GM19395 (cell line): ENCODE measurements around the gene CAPZA1.

Experiments used
- ATAC-seq: cut with Tn5 transposase; IDR thresholded peaks from one replicate; pipeline ENCODE4 v1.9.1; 2021; ENCODE audit warnings: mild to moderate bottlenecking, moderate library complexity; ENCODE audit not compliant: unreplicated experiment

CAPZA1 gene

GRCh38 chr1:112675728-112676381 lies 56.2 kb downstream of the CAPZA1 start:
- no peak for ATAC-seq

- ATAC-seq: no peak
Observed at GRCh38 chr1:112676543-112676942, 56.9 kb downstream of the CAPZA1 start.

DNA sequence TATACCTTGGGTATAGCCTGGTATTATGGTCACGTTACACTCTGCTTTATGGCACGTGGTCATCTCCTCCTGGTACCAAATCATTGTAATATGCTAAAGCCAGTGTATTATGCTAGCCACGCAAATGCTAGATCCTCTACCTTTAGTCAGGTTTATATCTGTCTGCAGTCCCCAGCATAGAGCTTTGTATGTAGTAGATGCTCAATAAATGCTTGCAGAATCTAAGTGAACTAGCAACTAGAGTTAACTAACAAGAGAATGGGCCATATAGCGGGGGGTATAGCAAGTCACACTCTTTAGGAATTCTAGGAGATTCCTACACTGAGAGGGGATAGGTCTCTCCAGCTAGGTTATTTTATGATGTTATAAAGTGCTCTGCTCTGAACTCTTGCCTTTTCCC lies 57.9 kb downstream of the CAPZA1 start:
- ATAC-seq: no peak

GRCh38 chr1:112678605-112679004 lies 59.0 kb downstream of the CAPZA1 start:
- no peak for ATAC-seq

- no peak for ATAC-seq
Observed at GRCh38 chr1:112685913-112686312, 66.3 kb downstream of the CAPZA1 start.

GRCh38 chr1:112686417-112686816 lies 66.8 kb downstream of the CAPZA1 start:
- no peak for ATAC-seq

DNA sequence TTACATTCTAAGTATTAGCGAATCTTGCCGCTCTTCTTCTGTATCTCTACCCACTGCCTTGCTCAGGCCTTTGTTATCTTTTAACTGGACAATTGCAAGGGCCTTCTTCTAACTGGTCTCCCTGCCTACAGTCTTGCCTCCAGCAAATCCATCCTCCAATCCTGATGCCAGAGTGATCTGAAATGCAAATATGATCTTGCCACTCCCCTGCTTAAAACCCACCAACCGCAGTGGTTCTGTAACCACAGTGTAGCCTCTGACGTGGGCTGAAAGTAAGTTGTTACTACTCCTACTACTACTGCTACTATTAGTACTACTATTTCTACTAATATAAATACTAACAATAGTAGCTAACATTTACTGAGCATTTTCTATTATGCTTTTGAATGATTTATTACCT lies 67.2 kb downstream of the CAPZA1 start:
- ATAC-seq: no peak

- ATAC-seq: no peak
Observed at GRCh38 chr1:112687361-112687760, 67.7 kb downstream of the CAPZA1 start.

- no peak for ATAC-seq
Observed at GRCh38 chr1:112687785-112688496, 68.3 kb downstream of the CAPZA1 start.

DNA sequence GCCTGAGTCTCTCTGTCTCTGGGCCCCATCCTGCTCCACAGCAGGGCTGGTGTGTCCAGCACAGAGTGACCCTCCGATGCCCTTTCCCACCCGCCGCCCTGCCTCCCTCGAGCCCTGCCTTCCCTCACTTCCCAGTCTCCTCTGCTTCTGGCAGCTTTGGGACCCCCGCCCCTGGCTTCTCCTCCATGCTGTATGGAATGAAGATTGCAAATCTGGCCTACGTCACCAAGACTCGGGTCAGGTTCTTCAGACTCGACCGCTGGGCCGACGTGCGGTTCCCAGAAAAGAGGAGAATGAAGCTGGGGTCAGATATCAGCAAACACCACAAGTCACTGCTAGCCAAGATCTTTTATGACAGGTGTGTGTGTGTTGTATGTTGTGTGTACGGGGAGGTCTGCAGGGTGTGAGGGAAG lies 69.2 kb downstream of the CAPZA1 start:
- no peak for ATAC-seq

- no peak for ATAC-seq
Observed at GRCh38 chr1:112689196-112689841, 69.7 kb downstream of the CAPZA1 start.

- no peak for ATAC-seq
Observed at GRCh38 chr1:112689842-112690237, 70.2 kb downstream of the CAPZA1 start.

DNA sequence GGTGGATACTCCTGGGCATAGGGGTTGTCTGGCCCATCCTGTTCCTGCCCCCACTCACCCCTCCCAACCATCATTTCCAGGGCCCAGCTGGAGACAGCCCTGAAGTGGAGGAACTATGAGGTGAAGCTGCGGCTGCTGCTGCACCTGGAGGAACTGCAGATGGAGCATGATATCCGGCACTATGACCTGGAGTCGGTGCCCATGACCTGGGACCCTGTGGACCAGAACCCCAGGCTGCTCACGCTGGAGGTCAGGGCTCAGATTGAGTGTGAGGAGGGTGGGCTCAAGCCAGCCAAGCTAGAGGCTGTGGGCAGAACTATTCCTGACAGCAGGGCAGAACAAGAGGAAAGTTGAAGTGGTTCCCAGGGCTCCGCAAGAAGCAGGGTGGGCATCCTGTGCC lies 73.0 kb downstream of the CAPZA1 start:
- ATAC-seq: no peak

GRCh38 chr1:112693821-112694220 lies 74.2 kb downstream of the CAPZA1 start:
- no peak for ATAC-seq

GRCh38 chr1:112694363-112694929 lies 74.8 kb downstream of the CAPZA1 start:
- no peak for ATAC-seq

GRCh38 chr1:112695276-112695675 lies 75.6 kb downstream of the CAPZA1 start:
- ATAC-seq: no peak

GRCh38 chr1:112696578-112697314 lies 77.1 kb downstream of the CAPZA1 start:
- no peak for ATAC-seq

GRCh38 chr1:112697781-112698201 lies 78.2 kb downstream of the CAPZA1 start:
- ATAC-seq: no peak

GRCh38 chr1:112698366-112699310 lies 79.0 kb downstream of the CAPZA1 start:
- ATAC-seq: no peak
